Parietal lobe (tissue), 1 donor: ENCODE data around the gene PBX4. TPM values are rescaled to one million over a fixed set of nuclear protein-coding genes. Genes with fewer than 3 reads are reported as not detected.

Experiments used
- total RNA-seq: library from RNA; depleted of rRNA; stranded (reverse); fragments of >200 nt; gene quantifications from one replicate; pipeline ENCODE4 v1.2.3, GENCODE V29; 2014

The PBX4 gene
- 19.4 TPM for total RNA-seq

GRCh38 chr19:19618219-19619051, at the start of gene PBX4:
PBX4 (minus strand) TSS chr19:19618687; CDS start chr19:19618629, 58 bp downstream.

GRCh38 chr19:19663256-19664120, 45.0 kb upstream of the PBX4 start, which contains the start of gene ATP13A1:
ATP13A1 (minus strand) TSS chr19:19663676; CDS start chr19:19663666, 10 bp downstream.

GRCh38 chr19:19643158-19644053, 24.9 kb upstream of the PBX4 start, which contains the start of gene GMIP:
GMIP (minus strand) TSS chr19:19643657; CDS start chr19:19643529, 128 bp downstream.

GRCh38 chr19:19627621-19628500, 9.4 kb upstream of the PBX4 start, which contains the start of gene LPAR2:
LPAR2 (minus strand) TSS chr19:19628220; CDS start chr19:19627275, 945 bp downstream.

GRCh38 chr19:19538061-19538784, 80.3 kb downstream of the PBX4 start, which contains the start of gene CILP2:
CILP2 (plus strand) TSS chr19:19538265; CDS start chr19:19538350, 85 bp downstream.

GRCh38 chr19:19528721-19529490, 89.6 kb downstream of the PBX4 start, which contains the start of gene YJEFN3:
YJEFN3 (plus strand) TSS chr19:19528911; CDS start chr19:19528933, 22 bp downstream.

GRCh38 chr19:19515642-19516519, 102.6 kb downstream of the PBX4 start, which contains the start of gene NDUFA13:
NDUFA13 (plus strand) TSS chr19:19516225; CDS start chr19:19516239, 14 bp downstream.

GRCh38 chr19:19514881-19515641, 103.4 kb downstream of the PBX4 start, which contains the start of gene TSSK6:
TSSK6 (minus strand) TSS chr19:19515548; CDS start chr19:19515427, 121 bp downstream.

Other genes with a start within 250 kb of the PBX4 start
- 13.5 TPM for gene GATAD2A, start 213.0 kb downstream of the PBX4 start, total RNA-seq
- gene TSSK6, start 103.1 kb downstream of the PBX4 start, total RNA-seq, result 1.3 TPM
- gene NDUFA13, start 102.5 kb downstream of the PBX4 start, total RNA-seq, result 75.4 TPM
- gene YJEFN3, start 89.8 kb downstream of the PBX4 start, total RNA-seq, result 2.5 TPM
- gene CILP2, start 80.4 kb downstream of the PBX4 start, total RNA-seq, result 0.31 TPM
- gene LPAR2, start 9.5 kb upstream of the PBX4 start, total RNA-seq, result 43.8 TPM
- gene GMIP, start 25.0 kb upstream of the PBX4 start, total RNA-seq, result 27.2 TPM
- gene ATP13A1, start 45.0 kb upstream of the PBX4 start, total RNA-seq, result 39.8 TPM
- gene ZNF101, start 50.2 kb upstream of the PBX4 start, total RNA-seq, result 11.3 TPM
- 34.1 TPM for gene ZNF14, start 114.4 kb upstream of the PBX4 start, total RNA-seq
- 106 TPM for gene ZNF506, start 203.1 kb upstream of the PBX4 start, total RNA-seq
- gene ZNF253, start 247.2 kb upstream of the PBX4 start, total RNA-seq, result 52.6 TPM